Measurements from ENCODE around the gene IQSEC1. TPM values are rescaled to one million over a fixed set of nuclear protein-coding genes. Genes with fewer than 3 reads are reported as not detected.

Gene IQSEC1
- total and polyA plus RNA-seq, 10 of the 15 experiments (the other 5 are each of a cell fraction or from before 2014, with no cell fraction given), result 0.92 to 55.2 (median 8.5) TPM

DNA sequence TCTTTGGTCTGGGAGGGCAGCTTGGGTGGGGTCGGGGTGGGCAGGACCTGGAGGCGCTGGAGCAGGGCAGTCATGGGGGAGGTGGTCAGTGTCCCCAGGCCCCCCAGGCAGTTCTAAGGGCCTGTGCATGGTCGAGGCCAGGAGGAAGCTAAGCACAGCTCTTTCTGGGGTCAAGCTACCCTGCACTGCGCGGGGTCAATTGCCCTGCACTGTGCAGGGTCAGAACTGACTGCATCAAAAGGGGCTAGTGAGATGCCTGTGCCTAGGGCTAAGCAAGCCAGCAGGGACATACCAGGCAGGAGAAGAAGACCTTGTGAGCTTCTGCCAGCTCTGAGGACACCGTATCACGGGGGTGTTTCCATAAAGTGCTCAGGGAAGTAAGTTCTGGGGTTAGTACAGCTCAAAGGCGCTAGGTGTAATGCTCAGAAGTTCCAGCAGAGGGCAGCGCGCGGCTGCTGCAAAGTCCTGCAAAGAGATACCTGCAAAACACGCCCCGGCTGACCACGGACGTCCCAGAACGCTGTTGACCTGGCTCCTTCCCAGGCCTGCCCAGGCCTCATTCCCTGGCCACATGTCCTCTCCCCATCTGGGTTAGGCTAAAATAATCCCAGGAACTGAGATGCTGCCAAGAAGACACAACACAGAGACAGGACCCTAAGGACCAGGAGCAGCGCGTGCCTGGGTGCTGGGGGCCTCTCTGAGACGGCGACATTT lies 18.8 kb upstream of the IQSEC1 start (continued):
- TF ChIP-seq BCLAF1 (IDR thresholded peaks at IDR 0.05) (no peak), YY1 (IDR thresholded peaks at IDR 0.05; ENCODE audit: low read depth, low read length) (0 out of 2 replicates have a peak, but pooled peaks have one; percentile 28), CBFB (IDR thresholded peaks at IDR 0.05; ENCODE audit: low read depth) (no peak), KLF5 (IDR thresholded peaks at IDR 0.05; ENCODE audit: partially characterized antibody) (no peak), ESRRA (IDR thresholded peaks at IDR 0.05; ENCODE audit: low read length) (no peak), RELA (IDR thresholded peaks at IDR 0.05; ENCODE audit: borderline replicate concordance, partially characterized antibody) (peak; percentile 27), ZNF274 (IDR thresholded peaks at IDR 0.05; ENCODE audit: insufficient read depth, insufficient read length) (no peak)

Measured in GM12878 (cell line).